Esophagus muscularis mucosa (tissue), 4 donors: ENCODE results near the gene DELE1. TPM values are rescaled to one million over a fixed set of nuclear protein-coding genes. Genes with fewer than 3 reads are reported as not detected.
A peak's percentile ranks its signal among the peaks of the same experiment; 100 is the strongest.

Experiments used
- DNase-seq: peaks from one replicate; pipeline ENCODE4 v3.0.0-alpha.2; 2017; ENCODE audit errors: extremely low spot score
- H3K27ac ChIP-seq, 4 donors: fragments of 200-600 bp; sonication (generic); replicated peaks in 1 of 4; 1 replicate in 3 of 4; 2 replicates in 1 of 4; pipeline ENCODE4 v1.5.1; 2016 to 2019; ENCODE audit warnings: mild to moderate bottlenecking in 1 of 4
- H3K27me3 ChIP-seq, 4 donors: fragments of 200-600 bp; sonication (generic); one replicate each; pipeline versions ENCODE4 v1.5.1 to v1.6.0; 2016 to 2019
- H3K36me3 ChIP-seq, 4 donors: fragments of 200-600 bp; sonication (generic); one replicate each; pipeline ENCODE4 v1.5.1; 2016 to 2019
- H3K4me1 ChIP-seq, 4 donors: fragments of 200-600 bp; sonication (generic); one replicate each; pipeline ENCODE4 v1.5.1; 2016 to 2019
- H3K4me3 ChIP-seq, 4 donors: fragments of 200-600 bp; sonication (generic); 1 replicate in 2 of 4; 2 replicates in 2 of 4; pipeline ENCODE4 v1.5.1; 2016 to 2019; ENCODE audit warnings: mild to moderate bottlenecking in 4 of 4, moderate library complexity in 1 of 4
- H3K9me3 ChIP-seq, 4 donors: fragments of 200-600 bp; sonication (generic); 1 replicate in 3 of 4; 2 replicates in 1 of 4; pipeline ENCODE4 v1.5.1; 2016 to 2019
- EP300 ChIP-seq: sonication (generic); formaldehyde crosslinking; IDR thresholded peaks from one replicate; pipeline ENCODE4 v1.6.1; 2017; ENCODE audit warnings: antibody characterized with exemption
- POLR2A ChIP-seq: fragments of 450-650 bp; IDR thresholded peaks from one replicate; pipeline ENCODE4 v1.6.1; 2017; ENCODE audit warnings: antibody characterized with exemption, moderate library complexity, mild to moderate bottlenecking, low read depth
- POLR2AphosphoS5 ChIP-seq, 2 donors: sonication (generic); formaldehyde crosslinking; IDR thresholded peaks; one replicate each; pipeline ENCODE4 v1.6.1; 2017; ENCODE audit warnings: antibody characterized with exemption in 2 of 2
- WGBS: methylation state at CpG from one replicate; pipeline ENCODE4 v1.1.5; 2018; 5-methylcytosine and 5-hydroxymethylcytosine counted together
- intact Hi-C: fragments of 100-400 bp; cut with DNase I; formaldehyde crosslinking; loops from one replicate; pipeline ENCODE4 v1.15.1; 2023
- total RNA-seq, 4 donors: library from RNA; depleted of rRNA; stranded (reverse); fragments of >200 nt; gene quantifications; one replicate each; pipeline versions ENCODE4 v1.1.0 to v1.2.1, GENCODE V29; 2016
- TF ChIP-seq, protein P1 (sequence below), 3 experiments: fragments of 200-600 bp in 2 of 3; fragments of 450-650 bp in 1 of 3; sonication (generic) in 2 of 3; IDR thresholded peaks; one replicate each; pipeline ENCODE4 v1.5.1; 2017 to 2019; ENCODE audit warnings: antibody characterized with exemption in 3 of 3, mild to moderate bottlenecking in 2 of 3, moderate library complexity in 1 of 3

The DELE1 gene
- total RNA-seq, 4 donors from 2014 or later = 44.4 to 75.8 (median 49.6) TPM

DNA sequence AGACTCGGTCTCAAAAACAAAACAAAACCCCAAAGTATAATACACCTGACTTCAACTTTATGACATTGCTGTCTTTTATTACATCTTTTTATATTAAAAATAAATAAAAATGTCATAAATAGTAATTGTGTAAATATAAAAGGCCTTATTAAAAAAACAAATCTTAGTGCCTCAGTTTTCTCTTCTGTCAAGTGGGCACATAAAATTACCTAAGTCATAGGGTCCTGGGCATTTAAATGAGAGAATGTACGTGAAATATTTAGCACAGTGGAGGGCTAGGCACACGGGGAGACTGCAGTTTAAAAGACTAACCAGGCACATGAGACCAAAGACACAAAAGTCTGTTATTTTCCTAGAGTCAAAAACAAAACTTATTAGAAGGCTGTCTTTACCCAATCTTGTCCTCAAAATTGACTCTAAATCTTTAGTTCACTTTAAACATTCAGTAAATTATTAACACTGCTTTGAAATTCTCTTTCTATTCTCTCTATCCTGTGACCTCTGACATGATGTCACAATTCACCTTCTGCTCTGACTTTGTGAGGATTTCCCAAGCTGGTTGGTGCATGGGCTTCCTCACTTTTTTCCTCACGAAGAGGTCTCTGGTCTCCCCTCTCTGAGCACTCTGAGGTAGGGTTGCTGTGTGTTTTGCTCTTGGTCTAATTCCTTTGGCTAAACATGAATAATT, 42.7 kb downstream of the DELE1 start:
- intact Hi-C loops = no loop called here
- 79% methylated on average over 4 of the region's 4 CpGs for WGBS

DNA sequence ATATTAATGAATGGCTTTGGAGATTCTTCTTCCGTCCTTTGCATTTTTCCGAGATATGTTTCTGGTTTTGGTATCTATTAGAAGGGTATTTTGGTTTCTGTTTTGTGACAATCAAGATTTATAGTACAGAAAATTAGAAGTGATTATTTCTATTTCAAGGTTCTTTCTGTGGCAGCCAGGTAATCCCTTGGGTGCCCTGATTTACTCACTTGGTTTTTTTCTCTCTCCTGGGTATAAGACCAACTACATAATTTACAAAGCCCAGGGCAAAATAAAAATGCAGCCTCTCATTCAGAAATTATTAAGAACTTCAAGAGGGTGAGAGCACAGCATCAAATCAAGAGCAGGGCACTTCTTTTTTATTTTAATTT, 43.3 kb downstream of the DELE1 start:
- no peaks in the 10 kb centered on the region for H3K27me3 ChIP-seq
- no peaks in the 10 kb centered on the region for H3K9me3 ChIP-seq
- 94% methylated on average over 2 of the region's 2 CpGs for WGBS
- peaks cover 18 to 30% (median 25%) of the 10 kb centered on the region in 4 donors for H3K4me1 ChIP-seq
- intact Hi-C loops = no loop called here
- no peak overlapping the region for H3K4me3 ChIP-seq
- no peak for DNase-seq
- peaks cover 0 to 11% (median 4%) of the 10 kb centered on the region in 4 donors for H3K36me3 ChIP-seq
- H3K27ac ChIP-seq = no peak overlapping the region
- TF ChIP-seq POLR2AphosphoS5 (IDR thresholded peaks at IDR 0.05) (no peak), POLR2A (no peak), EP300 (no peak)
- TF ChIP-seq, protein P1, sequence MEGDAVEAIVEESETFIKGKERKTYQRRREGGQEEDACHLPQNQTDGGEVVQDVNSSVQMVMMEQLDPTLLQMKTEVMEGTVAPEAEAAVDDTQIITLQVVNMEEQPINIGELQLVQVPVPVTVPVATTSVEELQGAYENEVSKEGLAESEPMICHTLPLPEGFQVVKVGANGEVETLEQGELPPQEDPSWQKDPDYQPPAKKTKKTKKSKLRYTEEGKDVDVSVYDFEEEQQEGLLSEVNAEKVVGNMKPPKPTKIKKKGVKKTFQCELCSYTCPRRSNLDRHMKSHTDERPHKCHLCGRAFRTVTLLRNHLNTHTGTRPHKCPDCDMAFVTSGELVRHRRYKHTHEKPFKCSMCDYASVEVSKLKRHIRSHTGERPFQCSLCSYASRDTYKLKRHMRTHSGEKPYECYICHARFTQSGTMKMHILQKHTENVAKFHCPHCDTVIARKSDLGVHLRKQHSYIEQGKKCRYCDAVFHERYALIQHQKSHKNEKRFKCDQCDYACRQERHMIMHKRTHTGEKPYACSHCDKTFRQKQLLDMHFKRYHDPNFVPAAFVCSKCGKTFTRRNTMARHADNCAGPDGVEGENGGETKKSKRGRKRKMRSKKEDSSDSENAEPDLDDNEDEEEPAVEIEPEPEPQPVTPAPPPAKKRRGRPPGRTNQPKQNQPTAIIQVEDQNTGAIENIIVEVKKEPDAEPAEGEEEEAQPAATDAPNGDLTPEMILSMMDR (IDR thresholded peaks at IDR 0.05) = no peak

More for the DNA sequence above, 42.7 kb downstream of the DELE1 start:
- Histone ChIP-seq H3K27ac (no peak overlapping the region), H3K36me3 (peaks cover 0 to 7% (median 2%) of the 10 kb centered on the region in 4 donors), H3K4me3 (no peak overlapping the region), H3K4me1 (peaks cover 13 to 29% (median 23%) of the 10 kb centered on the region in 4 donors), H3K27me3 (no peaks in the 10 kb centered on the region), H3K9me3 (no peaks in the 10 kb centered on the region)
- TF ChIP-seq EP300 (no peak), POLR2A (no peak), POLR2AphosphoS5 (IDR thresholded peaks at IDR 0.05) (no peak)
- TF ChIP-seq, protein P1 (IDR thresholded peaks at IDR 0.05) = no peak
- DNase-seq = no peak

DNA sequence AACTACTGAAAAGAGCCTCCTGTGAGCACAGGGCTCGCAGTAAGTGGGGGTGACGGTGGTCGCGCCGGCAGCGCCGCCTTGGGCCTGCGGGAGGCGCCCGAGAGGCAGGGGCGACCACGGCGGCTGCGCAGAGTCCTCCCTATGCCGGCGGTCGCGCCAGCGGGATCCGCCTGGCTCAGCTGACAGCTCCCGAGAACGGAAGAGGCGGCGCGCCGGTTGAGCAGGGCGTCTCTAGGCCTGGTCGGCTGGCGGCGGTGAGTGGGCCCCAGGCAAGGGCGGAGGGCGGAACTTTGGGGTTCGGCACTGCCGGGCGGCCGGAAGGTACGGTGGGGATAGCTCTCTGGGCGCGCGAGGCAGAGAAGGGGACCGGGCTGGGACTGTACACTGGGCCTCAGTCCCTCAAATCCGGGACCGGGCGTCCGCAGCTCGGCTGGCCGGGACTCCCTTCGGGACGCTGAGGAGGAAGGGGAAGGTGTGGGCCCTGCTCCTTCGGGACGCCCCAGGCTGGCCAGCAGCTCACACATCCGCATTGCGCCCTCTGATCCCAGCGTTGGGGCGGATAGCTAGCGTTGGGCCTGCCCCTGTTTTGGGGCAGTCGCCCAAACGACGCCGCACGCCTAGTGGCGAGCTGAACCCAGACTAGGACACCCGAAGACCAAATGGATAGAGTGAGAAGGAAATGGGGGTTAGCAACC, 45.4 kb downstream of the DELE1 start, which contains the start of gene RNF14:
Gene RNF14 (plus strand): TSS at position 192 of the 695 bp plus-strand sequence. CDS start 4,484 bp downstream, outside the sequence.
- peak; percentile 96 for DNase-seq
- H3K36me3 ChIP-seq = peaks cover 4 to 31% (median 17%) of the 10 kb centered on the region in 4 donors
- no peaks in the 10 kb centered on the region for H3K9me3 ChIP-seq
- H3K27ac ChIP-seq = peak within 1 kb of the TSS; percentile 87 to 97 (median 96)
- TF ChIP-seq POLR2AphosphoS5 (IDR thresholded peaks at IDR 0.05) (peak; percentile 95 to 96), POLR2A (peak; percentile 72), EP300 (no peak)
- TF ChIP-seq, protein P1 (IDR thresholded peaks at IDR 0.05) = peak; percentile 94 to 100 (median 97)
- intact Hi-C loops = no loop called here
- peak within 1 kb of the TSS; percentile 60 to 84 (median 78) for H3K4me3 ChIP-seq
- H3K4me1 ChIP-seq = peaks cover 23 to 40% (median 34%) of the 10 kb centered on the region in 4 donors
- no peaks in the 10 kb centered on the region for H3K27me3 ChIP-seq
- under 1% methylated on average over 21 of the region's 63 CpGs for WGBS

DNA sequence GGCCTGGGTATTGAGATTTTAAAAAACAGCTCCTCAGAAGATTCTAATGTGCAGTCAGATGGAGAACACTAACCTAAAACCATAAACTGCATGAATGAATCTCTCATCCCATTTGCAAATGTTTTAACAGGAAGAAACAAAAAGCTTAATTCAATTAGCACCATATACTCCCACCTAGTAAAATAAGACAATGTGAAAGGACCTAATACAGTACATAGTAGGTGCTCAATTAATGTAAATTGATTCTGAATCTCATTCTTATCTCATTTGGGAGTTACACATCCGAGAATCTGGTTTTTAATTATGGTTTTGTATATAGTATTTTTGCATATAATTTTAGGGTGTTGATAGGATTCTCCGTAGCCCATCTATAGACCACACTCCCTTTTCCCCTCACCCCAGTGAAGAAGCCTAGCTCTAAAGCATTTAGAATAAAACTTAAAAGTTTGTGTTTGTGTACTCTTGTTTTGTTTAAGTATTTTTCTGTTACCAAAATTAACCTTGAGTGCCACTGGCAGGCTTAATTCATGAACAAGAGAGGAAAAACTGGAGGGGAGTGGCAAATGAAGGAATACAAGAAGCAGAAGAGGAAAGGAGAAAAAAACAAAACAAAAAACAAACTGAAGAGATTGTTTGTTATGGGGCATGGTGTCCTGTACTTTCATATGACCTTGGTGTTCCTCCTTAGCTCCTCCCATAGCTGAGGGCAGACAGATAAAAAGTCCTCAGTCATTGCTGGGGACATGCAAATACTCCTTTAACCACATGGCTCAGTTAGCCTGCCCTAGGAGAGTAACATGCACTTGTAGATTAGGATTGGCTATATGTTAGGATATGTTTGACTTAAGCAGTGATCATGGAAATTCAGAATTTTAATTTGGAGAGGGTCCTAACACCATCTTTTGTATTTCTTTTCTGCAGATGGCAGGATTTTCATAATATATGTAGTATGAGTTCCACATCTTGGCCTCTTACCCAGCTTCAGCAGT, 46.4 kb downstream of the DELE1 start:
- Histone ChIP-seq H3K36me3 (peaks cover 7 to 41% (median 24%) of the 10 kb centered on the region in 4 donors), H3K4me3 (peak overlapping the region; percentile 60 to 84 (median 78)), H3K9me3 (no peaks in the 10 kb centered on the region), H3K27me3 (no peaks in the 10 kb centered on the region), H3K4me1 (peaks cover 23 to 46% (median 44%) of the 10 kb centered on the region in 4 donors), H3K27ac (peak overlapping the region; percentile 87 to 97 (median 96))
- intact Hi-C loops = no loop called here
- DNase-seq = no peak
- 82% methylated on average over 2 of the region's 2 CpGs for WGBS
- TF ChIP-seq EP300 (no peak), POLR2AphosphoS5 (IDR thresholded peaks at IDR 0.05) (no peak), POLR2A (no peak)
- TF ChIP-seq, protein P1 (IDR thresholded peaks at IDR 0.05) = no peak
